Ascending aorta (tissue), 2 donors: ENCODE data around the gene PLA2G4F. TPM values are rescaled to one million over a fixed set of nuclear protein-coding genes. Genes with fewer than 3 reads are reported as not detected.

Experiments
- DNase-seq, 2 donors: peaks; one replicate each; pipeline ENCODE4 v3.0.0-alpha.2; 2019; ENCODE audit warnings: low spot score in 2 of 2
- H3K27ac ChIP-seq, 2 donors: fragments of 200-600 bp; sonication (generic); one replicate each; pipeline ENCODE4 v1.5.1; 2016 to 2017; ENCODE audit warnings: mild to moderate bottlenecking in 1 of 2
- H3K27me3 ChIP-seq: fragments of 200-600 bp; sonication (generic); one replicate; pipeline ENCODE4 v1.5.1; 2017
- H3K36me3 ChIP-seq, 2 donors: fragments of 200-600 bp; sonication (generic); one replicate each; pipeline ENCODE4 v1.5.1; 2016
- H3K4me1 ChIP-seq, 2 donors: fragments of 200-600 bp; sonication (generic); one replicate each; pipeline ENCODE4 v1.5.1; 2016 to 2017; ENCODE audit warnings: mild to moderate bottlenecking in 1 of 2
- H3K4me3 ChIP-seq, 2 donors: fragments of 200-600 bp; sonication (generic); one replicate each; pipeline ENCODE4 v1.5.1; 2016 to 2017; ENCODE audit warnings: mild to moderate bottlenecking in 1 of 2
- H3K9me3 ChIP-seq, 2 donors: fragments of 200-600 bp; sonication (generic); one replicate each; pipeline ENCODE4 v1.5.1; 2016
- intact Hi-C: fragments of 100-400 bp; cut with DNase I; formaldehyde crosslinking; loops from one replicate; pipeline ENCODE4 v1.15.1; 2023
- total RNA-seq: library from RNA; depleted of rRNA; stranded (reverse); fragments of >200 nt; gene quantifications from one replicate; pipeline ENCODE4 v1.1.0, GENCODE V29; 2016
- TF ChIP-seq, protein P1 (sequence below), 3 experiments: fragments of 200-600 bp in 2 of 3; fragments of 450-650 bp in 1 of 3; sonication (generic) in 2 of 3; IDR thresholded peaks; one replicate each; pipeline ENCODE4 v1.5.1; 2016 to 2019; ENCODE audit warnings: antibody characterized with exemption in 3 of 3, mild to moderate bottlenecking in 1 of 3, moderate library complexity in 1 of 3

PLA2G4F gene
- total RNA-seq, 1 donor from 2014 or later: not detected

DNA sequence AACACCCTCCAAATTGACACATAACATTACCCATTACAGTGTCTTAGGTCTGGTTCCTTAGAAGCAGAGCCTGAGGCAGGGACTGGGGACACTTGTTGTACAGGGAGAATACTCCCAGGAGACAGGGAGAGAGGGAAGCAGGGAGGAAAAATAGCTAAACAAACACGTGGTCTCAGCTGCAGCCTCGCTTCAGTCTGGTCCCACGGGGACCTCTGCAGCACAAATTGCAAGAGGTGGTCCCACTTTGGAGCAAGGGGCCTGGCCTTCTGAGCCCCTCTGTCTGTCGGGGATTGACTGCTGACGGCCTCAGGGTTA is 37.0 kb downstream of the PLA2G4F start:
- no peak for DNase-seq
- Histone ChIP-seq H3K27me3 (no peaks in the 10 kb centered on the region), H3K9me3 (no peaks in the 10 kb centered on the region), H3K4me1 (no peaks in the 10 kb centered on the region), H3K4me3 (no peak overlapping the region), H3K27ac (no peak overlapping the region), H3K36me3 (no peaks in the 10 kb centered on the region)
- TF ChIP-seq, protein P1, sequence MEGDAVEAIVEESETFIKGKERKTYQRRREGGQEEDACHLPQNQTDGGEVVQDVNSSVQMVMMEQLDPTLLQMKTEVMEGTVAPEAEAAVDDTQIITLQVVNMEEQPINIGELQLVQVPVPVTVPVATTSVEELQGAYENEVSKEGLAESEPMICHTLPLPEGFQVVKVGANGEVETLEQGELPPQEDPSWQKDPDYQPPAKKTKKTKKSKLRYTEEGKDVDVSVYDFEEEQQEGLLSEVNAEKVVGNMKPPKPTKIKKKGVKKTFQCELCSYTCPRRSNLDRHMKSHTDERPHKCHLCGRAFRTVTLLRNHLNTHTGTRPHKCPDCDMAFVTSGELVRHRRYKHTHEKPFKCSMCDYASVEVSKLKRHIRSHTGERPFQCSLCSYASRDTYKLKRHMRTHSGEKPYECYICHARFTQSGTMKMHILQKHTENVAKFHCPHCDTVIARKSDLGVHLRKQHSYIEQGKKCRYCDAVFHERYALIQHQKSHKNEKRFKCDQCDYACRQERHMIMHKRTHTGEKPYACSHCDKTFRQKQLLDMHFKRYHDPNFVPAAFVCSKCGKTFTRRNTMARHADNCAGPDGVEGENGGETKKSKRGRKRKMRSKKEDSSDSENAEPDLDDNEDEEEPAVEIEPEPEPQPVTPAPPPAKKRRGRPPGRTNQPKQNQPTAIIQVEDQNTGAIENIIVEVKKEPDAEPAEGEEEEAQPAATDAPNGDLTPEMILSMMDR (IDR thresholded peaks at IDR 0.05): no peak
- intact Hi-C loops: no loop called here

DNA sequence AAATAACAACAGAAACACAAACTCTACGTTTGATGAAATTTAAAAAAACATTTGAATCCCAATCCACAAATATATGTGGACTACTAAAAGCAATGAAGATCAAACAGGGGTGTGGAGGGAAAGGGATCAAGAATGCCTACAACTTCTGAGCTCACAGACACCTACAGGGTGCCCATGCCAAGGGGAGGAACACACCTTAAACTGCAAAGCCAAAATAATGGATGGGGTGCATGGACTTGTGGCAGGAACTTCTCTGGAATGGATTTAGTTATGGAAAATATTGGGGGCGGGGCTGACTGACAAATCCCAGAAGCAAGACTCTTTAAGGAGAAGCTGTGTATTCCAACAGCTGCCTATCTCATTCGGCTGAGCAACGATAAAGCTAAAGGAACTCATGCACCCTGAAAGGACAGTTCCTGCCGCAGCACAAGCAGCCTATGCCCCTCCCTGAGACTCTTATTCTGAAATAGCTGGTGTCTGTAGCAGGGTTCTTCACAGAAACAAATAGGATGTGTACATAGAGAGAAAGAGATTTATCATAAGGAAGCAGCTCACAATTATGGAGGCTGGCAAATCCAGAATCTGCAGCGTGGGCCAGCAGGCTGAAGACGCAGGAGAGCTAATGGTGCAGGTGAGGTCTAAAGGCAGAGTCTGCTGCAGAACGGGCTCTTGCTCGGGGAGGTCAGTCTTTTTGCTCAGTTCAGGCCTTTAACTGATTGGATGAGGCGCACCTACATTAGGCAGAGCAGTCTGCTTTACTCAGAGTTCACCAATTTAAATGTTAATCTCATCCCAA is 37.6 kb downstream of the PLA2G4F start:
- DNase-seq: no peak
- Histone ChIP-seq H3K27me3 (no peaks in the 10 kb centered on the region), H3K4me3 (no peak overlapping the region), H3K36me3 (no peaks in the 10 kb centered on the region), H3K4me1 (no peaks in the 10 kb centered on the region), H3K9me3 (no peaks in the 10 kb centered on the region), H3K27ac (no peak overlapping the region)
- TF ChIP-seq, protein P1 (IDR thresholded peaks at IDR 0.05): no peak
- intact Hi-C loops: no loop called here

DNA sequence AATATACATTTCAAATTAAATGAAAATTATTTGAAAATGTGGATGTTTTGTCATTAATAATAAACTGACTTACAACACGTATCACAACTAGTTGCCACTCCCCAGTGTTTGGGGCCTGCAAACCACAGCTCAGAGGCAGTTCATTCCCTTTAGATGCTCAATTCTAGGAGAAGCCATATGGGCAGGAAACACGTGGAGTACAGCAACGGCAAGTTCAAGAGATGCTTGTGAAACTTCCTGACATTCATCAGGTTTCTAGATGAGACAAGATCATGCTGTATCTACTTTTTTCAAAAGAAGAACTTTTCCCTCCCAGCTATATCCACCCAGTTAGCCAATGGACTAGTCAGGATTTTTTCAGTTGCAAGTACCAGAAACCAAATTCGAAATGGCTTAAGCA is 44.5 kb downstream of the PLA2G4F start:
- intact Hi-C loops: no loop called here
- H3K27me3 ChIP-seq: no peaks in the 10 kb centered on the region
- H3K36me3 ChIP-seq: no peaks in the 10 kb centered on the region
- TF ChIP-seq, protein P1 (IDR thresholded peaks at IDR 0.05): no peak
- H3K9me3 ChIP-seq: no peaks in the 10 kb centered on the region
- DNase-seq: no peak
- H3K27ac ChIP-seq: no peak overlapping the region
- H3K4me3 ChIP-seq: no peak overlapping the region
- H3K4me1 ChIP-seq: no peaks in the 10 kb centered on the region

DNA sequence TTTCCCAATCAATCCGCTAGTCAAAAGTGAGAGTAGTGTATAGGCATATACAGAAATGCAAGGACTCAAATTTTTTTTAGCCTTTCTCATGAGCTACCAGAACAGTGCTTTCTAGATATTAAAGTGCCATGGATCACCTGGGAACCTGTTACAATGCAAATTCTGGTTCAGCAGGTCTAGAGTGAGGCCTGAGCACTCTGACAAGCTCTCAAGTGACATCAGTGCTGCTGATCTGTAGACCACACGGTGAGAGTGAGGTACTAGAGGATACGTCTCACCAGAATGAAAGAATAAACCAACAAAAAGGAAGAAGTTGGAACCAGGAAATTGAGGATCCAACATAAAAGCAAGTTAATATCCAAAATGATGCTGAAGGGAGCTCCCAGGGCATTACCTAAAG is 46.1 kb downstream of the PLA2G4F start:
- Histone ChIP-seq H3K4me3 (no peak overlapping the region), H3K36me3 (no peaks in the 10 kb centered on the region), H3K27me3 (no peaks in the 10 kb centered on the region), H3K9me3 (no peaks in the 10 kb centered on the region), H3K27ac (no peak overlapping the region), H3K4me1 (no peaks in the 10 kb centered on the region)
- no peak for DNase-seq
- intact Hi-C loops: no loop called here
- TF ChIP-seq, protein P1 (IDR thresholded peaks at IDR 0.05): no peak

DNA sequence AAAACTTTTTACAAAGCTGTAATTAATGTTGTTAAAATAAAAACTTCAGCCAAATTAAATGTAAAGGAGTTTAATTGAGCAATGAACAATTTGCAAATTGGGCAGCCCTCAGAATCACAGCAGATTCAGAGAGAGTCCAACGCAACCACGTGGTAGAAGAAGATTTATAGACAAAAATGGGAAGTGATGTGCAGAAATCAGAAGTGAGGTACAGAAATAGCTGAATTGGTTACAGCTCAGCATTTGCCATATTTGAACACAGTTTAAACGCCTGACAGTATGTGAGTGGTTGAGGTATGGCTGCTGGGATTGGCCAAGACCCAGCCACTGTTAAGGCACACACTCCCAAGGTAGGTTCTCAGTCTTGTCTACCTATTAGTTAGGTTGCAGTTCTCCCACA is 47.6 kb downstream of the PLA2G4F start:
- H3K27ac ChIP-seq: no peak overlapping the region
- no peaks in the 10 kb centered on the region for H3K36me3 ChIP-seq
- H3K27me3 ChIP-seq: no peaks in the 10 kb centered on the region
- H3K4me3 ChIP-seq: no peak overlapping the region
- no peaks in the 10 kb centered on the region for H3K4me1 ChIP-seq
- H3K9me3 ChIP-seq: no peaks in the 10 kb centered on the region
- no peak for DNase-seq
- intact Hi-C loops: no loop called here
- TF ChIP-seq, protein P1 (IDR thresholded peaks at IDR 0.05): no peak

DNA sequence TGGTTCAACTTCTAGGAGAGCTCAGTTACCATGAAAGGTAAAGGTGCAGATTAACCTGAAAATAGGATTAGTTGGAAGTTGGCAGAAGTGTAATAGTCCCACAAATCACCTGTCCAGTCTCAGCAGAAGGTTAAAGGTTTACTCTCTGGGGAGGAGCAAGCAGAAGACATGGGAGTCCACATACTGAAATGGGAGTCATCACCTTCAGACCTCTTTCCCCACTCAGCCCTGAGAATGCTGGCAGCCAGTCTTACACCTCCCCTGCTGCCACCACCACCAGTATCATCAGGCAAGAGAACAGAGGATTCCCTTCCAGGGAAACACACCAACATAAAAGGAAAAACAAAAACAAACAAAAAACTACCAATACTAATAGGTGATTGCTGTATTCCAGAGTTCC is 48.2 kb downstream of the PLA2G4F start:
- Histone ChIP-seq H3K4me1 (no peaks in the 10 kb centered on the region), H3K9me3 (no peaks in the 10 kb centered on the region), H3K4me3 (no peak overlapping the region), H3K27me3 (no peaks in the 10 kb centered on the region), H3K36me3 (no peaks in the 10 kb centered on the region), H3K27ac (no peak overlapping the region)
- DNase-seq: no peak
- intact Hi-C loops: no loop called here
- TF ChIP-seq, protein P1 (IDR thresholded peaks at IDR 0.05): no peak
